A549 (cell line): ENCODE data around the gene MBNL3.

Experiments used
- POLR2A ChIP-seq: IDR thresholded peaks from 2 replicates; pipeline ENCODE4 v1.6.1; 2012; ENCODE audit warnings: mild to moderate bottlenecking, low read length
- TF ChIP-seq, protein P1 (sequence below): fragments of 200-600 bp; sonication (generic); IDR thresholded peaks from 2 replicates; pipeline ENCODE4 v1.6.1; 2016; ENCODE audit warnings: antibody characterized with exemption, mild to moderate bottlenecking, moderate library complexity

DNA sequence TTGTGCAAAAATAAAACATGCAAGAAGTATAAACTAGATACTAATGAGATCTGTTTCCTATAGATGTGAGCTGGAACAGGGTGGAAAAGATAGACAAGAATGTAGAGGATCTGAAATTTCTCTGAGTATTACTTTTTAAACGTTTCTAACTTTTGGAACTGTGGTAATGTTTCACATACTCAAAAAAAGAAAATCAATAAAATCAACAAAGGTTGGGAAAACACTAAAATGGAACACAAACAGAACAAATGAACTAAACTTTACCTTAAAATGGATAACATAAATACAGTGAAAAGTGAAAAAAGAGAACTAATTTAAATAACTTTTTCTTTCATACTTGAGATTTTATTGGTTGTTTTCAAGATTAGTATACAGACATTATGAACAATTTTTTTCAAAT, 32.0 kb upstream of the MBNL3 start:
- no peak for TF ChIP-seq POLR2A
- TF ChIP-seq, protein P1, sequence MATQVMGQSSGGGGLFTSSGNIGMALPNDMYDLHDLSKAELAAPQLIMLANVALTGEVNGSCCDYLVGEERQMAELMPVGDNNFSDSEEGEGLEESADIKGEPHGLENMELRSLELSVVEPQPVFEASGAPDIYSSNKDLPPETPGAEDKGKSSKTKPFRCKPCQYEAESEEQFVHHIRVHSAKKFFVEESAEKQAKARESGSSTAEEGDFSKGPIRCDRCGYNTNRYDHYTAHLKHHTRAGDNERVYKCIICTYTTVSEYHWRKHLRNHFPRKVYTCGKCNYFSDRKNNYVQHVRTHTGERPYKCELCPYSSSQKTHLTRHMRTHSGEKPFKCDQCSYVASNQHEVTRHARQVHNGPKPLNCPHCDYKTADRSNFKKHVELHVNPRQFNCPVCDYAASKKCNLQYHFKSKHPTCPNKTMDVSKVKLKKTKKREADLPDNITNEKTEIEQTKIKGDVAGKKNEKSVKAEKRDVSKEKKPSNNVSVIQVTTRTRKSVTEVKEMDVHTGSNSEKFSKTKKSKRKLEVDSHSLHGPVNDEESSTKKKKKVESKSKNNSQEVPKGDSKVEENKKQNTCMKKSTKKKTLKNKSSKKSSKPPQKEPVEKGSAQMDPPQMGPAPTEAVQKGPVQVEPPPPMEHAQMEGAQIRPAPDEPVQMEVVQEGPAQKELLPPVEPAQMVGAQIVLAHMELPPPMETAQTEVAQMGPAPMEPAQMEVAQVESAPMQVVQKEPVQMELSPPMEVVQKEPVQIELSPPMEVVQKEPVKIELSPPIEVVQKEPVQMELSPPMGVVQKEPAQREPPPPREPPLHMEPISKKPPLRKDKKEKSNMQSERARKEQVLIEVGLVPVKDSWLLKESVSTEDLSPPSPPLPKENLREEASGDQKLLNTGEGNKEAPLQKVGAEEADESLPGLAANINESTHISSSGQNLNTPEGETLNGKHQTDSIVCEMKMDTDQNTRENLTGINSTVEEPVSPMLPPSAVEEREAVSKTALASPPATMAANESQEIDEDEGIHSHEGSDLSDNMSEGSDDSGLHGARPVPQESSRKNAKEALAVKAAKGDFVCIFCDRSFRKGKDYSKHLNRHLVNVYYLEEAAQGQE: no peak
